Mesendoderm (in vitro differentiated cells): ENCODE results near the gene MYLK4.

Experiments
- DNase-seq: peaks from one replicate; pipeline ENCODE4 v3.0.0; 2013
- H2AK5ac ChIP-seq: 2 replicates; pipeline ENCODE4 v1.6.1; 2013; ENCODE audit warnings: low read length, inconsistent platforms
- H2BK120ac ChIP-seq: 2 replicates; pipeline ENCODE4 v1.6.1; 2013; ENCODE audit warnings: low read depth, mild to moderate bottlenecking, low read length, moderate library complexity, mixed read lengths
- H2BK15ac ChIP-seq: replicated peaks from 2 replicates; pipeline ENCODE4 v1.6.1; 2013; ENCODE audit warnings: low read depth, mild to moderate bottlenecking, moderate library complexity
- H2BK5ac ChIP-seq: 2 replicates; pipeline ENCODE4 v1.6.1; 2013; ENCODE audit warnings: low read length, inconsistent platforms
- H3K18ac ChIP-seq: 2 replicates; pipeline ENCODE4 v1.6.1; 2013; ENCODE audit warnings: mild to moderate bottlenecking, low read length, mixed read lengths
- H3K23ac ChIP-seq: one replicate; pipeline ENCODE4 v1.6.1; 2013; ENCODE audit warnings: low read length
- H3K27ac ChIP-seq: 2 replicates; pipeline ENCODE4 v1.5.1; 2013; ENCODE audit warnings: low read depth, mild to moderate bottlenecking, inconsistent platforms, low read length, moderate library complexity
- H3K27me3 ChIP-seq: 2 replicates; pipeline ENCODE4 v1.6.1; 2013; ENCODE audit warnings: low read length, control low read depth, mild to moderate bottlenecking, inconsistent platforms; ENCODE audit not compliant: insufficient read depth, poor library complexity
- H3K36me3 ChIP-seq: 2 replicates; pipeline ENCODE4 v1.6.1; 2013; ENCODE audit warnings: low read length, inconsistent platforms; ENCODE audit not compliant: control insufficient read depth, insufficient read depth
- H3K4ac ChIP-seq: one replicate; pipeline ENCODE4 v1.6.1; 2013; ENCODE audit warnings: low read depth, mild to moderate bottlenecking, low read length, moderate library complexity
- H3K4me1 ChIP-seq: 2 replicates; pipeline ENCODE4 v1.6.1; 2013; ENCODE audit warnings: low read depth, low read length, inconsistent platforms; ENCODE audit not compliant: control insufficient read depth
- H3K4me2 ChIP-seq: 2 replicates; pipeline ENCODE4 v1.6.1; 2013; ENCODE audit warnings: low read length
- H3K4me3 ChIP-seq: 2 replicates; pipeline ENCODE4 v1.5.1; 2013; ENCODE audit warnings: mild to moderate bottlenecking, low read length
- H3K56ac ChIP-seq: one replicate; pipeline ENCODE4 v1.6.1; 2013; ENCODE audit warnings: low read length
- H3K79me1 ChIP-seq: 2 replicates; pipeline ENCODE4 v1.6.1; 2013; ENCODE audit warnings: low read length, inconsistent platforms
- H3K79me2 ChIP-seq: 2 replicates; pipeline ENCODE4 v1.6.1; 2013; ENCODE audit warnings: mild to moderate bottlenecking, low read length; ENCODE audit not compliant: control insufficient read depth, insufficient read depth
- H3K9ac ChIP-seq: 2 replicates; pipeline ENCODE4 v1.6.1; 2013; ENCODE audit warnings: low read length, inconsistent platforms
- H4K5ac ChIP-seq: one replicate; pipeline ENCODE4 v1.6.1; 2013; ENCODE audit warnings: low read length
- H4K8ac ChIP-seq: one replicate; pipeline ENCODE4 v1.6.1; 2013; ENCODE audit warnings: low read depth, mild to moderate bottlenecking, control low read depth, low read length, moderate library complexity
- WGBS: extraction: QIAGEN DNeasy Blood & Tissue Kit; methylation state at CpG from one replicate; pipeline ENCODE4 v1.1.7; 2013; ENCODE audit warnings: low lambda C conversion rate, missing lambda C conversion rate; ENCODE audit not compliant: insufficient coverage; ENCODE audit errors: extremely low coverage; 5-methylcytosine and 5-hydroxymethylcytosine counted together

The MYLK4 gene

GRCh38 chr6:2733736-2734480 is 16.8 kb downstream of the MYLK4 start:
- H3K18ac ChIP-seq = no peak overlapping the region
- peak; percentile 46 for DNase-seq
- H3K56ac ChIP-seq = no peak overlapping the region
- no peak overlapping the region for H3K4me3 ChIP-seq
- H2BK5ac ChIP-seq = no peak overlapping the region
- no peak overlapping the region for H3K23ac ChIP-seq
- no peak overlapping the region for H3K4me2 ChIP-seq
- no peak overlapping the region for H3K27ac ChIP-seq
- H3K27me3 ChIP-seq = no peaks in the 10 kb centered on the region
- no peaks in the 10 kb centered on the region for H3K79me2 ChIP-seq
- H2AK5ac ChIP-seq = no peak overlapping the region
- no peaks in the 10 kb centered on the region for H3K79me1 ChIP-seq
- no peak overlapping the region for H2BK15ac ChIP-seq
- no peaks in the 10 kb centered on the region for H3K36me3 ChIP-seq
- WGBS = no CpG with 5 or more reads among the region's 22 CpGs
- H4K8ac ChIP-seq = no peak overlapping the region
- H3K4me1 ChIP-seq = peaks cover 3% of the 10 kb centered on the region
- H4K5ac ChIP-seq = no peak overlapping the region
- no peak overlapping the region for H3K4ac ChIP-seq
- H2BK120ac ChIP-seq = no peak overlapping the region
- no peak overlapping the region for H3K9ac ChIP-seq

GRCh38 chr6:2733324-2733723 is 17.4 kb downstream of the MYLK4 start:
- WGBS = no CpG with 5 or more reads among the region's 5 CpGs
- no peak overlapping the region for H4K5ac ChIP-seq
- no peaks in the 10 kb centered on the region for H3K27me3 ChIP-seq
- no peak overlapping the region for H3K27ac ChIP-seq
- no peak overlapping the region for H2BK120ac ChIP-seq
- H4K8ac ChIP-seq = no peak overlapping the region
- H2AK5ac ChIP-seq = no peak overlapping the region
- no peak overlapping the region for H3K4me2 ChIP-seq
- H3K36me3 ChIP-seq = no peaks in the 10 kb centered on the region
- H3K23ac ChIP-seq = no peak overlapping the region
- H2BK15ac ChIP-seq = no peak overlapping the region
- no peak for DNase-seq
- H3K4me3 ChIP-seq = no peak overlapping the region
- H3K4ac ChIP-seq = no peak overlapping the region
- no peaks in the 10 kb centered on the region for H3K79me1 ChIP-seq
- H3K4me1 ChIP-seq = peaks cover 3% of the 10 kb centered on the region
- no peak overlapping the region for H3K18ac ChIP-seq
- no peak overlapping the region for H3K9ac ChIP-seq
- no peak overlapping the region for H2BK5ac ChIP-seq
- H3K79me2 ChIP-seq = no peaks in the 10 kb centered on the region
- H3K56ac ChIP-seq = no peak overlapping the region

- no CpG with 5 or more reads among the region's 5 CpGs for WGBS
- H3K36me3 ChIP-seq = no peaks in the 10 kb centered on the region
- H3K27ac ChIP-seq = no peak overlapping the region
- H2AK5ac ChIP-seq = no peak overlapping the region
- peaks cover 3% of the 10 kb centered on the region for H3K4me1 ChIP-seq
- H3K56ac ChIP-seq = no peak overlapping the region
- no peak overlapping the region for H2BK5ac ChIP-seq
- no peak overlapping the region for H3K9ac ChIP-seq
- no peak overlapping the region for H3K4ac ChIP-seq
- no peak overlapping the region for H3K4me2 ChIP-seq
- no peak overlapping the region for H3K4me3 ChIP-seq
- H3K27me3 ChIP-seq = no peaks in the 10 kb centered on the region
- no peak overlapping the region for H4K5ac ChIP-seq
- no peak overlapping the region for H2BK120ac ChIP-seq
- no peak overlapping the region for H2BK15ac ChIP-seq
- no peak for DNase-seq
- H3K23ac ChIP-seq = no peak overlapping the region
- no peaks in the 10 kb centered on the region for H3K79me2 ChIP-seq
- H4K8ac ChIP-seq = no peak overlapping the region
- H3K79me1 ChIP-seq = no peaks in the 10 kb centered on the region
- no peak overlapping the region for H3K18ac ChIP-seq
Measured at GRCh38 chr6:2732503-2733089, 18.1 kb downstream of the MYLK4 start.

GRCh38 chr6:2731281-2731909 is 19.3 kb downstream of the MYLK4 start:
- Histone ChIP-seq H3K9ac (no peak overlapping the region), H3K18ac (no peak overlapping the region), H3K79me2 (no peaks in the 10 kb centered on the region), H2AK5ac (no peak overlapping the region), H3K79me1 (no peaks in the 10 kb centered on the region), H3K27ac (no peak overlapping the region), H3K4me2 (no peak overlapping the region), H2BK120ac (no peak overlapping the region), H3K4ac (no peak overlapping the region), H3K4me3 (no peak overlapping the region), H4K5ac (no peak overlapping the region), H3K36me3 (no peaks in the 10 kb centered on the region), H2BK5ac (no peak overlapping the region), H3K56ac (no peak overlapping the region), H3K4me1 (peaks cover 3% of the 10 kb centered on the region), H2BK15ac (no peak overlapping the region), H4K8ac (no peak overlapping the region), H3K23ac (no peak overlapping the region), H3K27me3 (no peaks in the 10 kb centered on the region)
- DNase-seq = peak; percentile 54
- WGBS = no CpG with 5 or more reads among the region's 5 CpGs

- H3K4me3 ChIP-seq = no peak overlapping the region
- H2AK5ac ChIP-seq = no peak overlapping the region
- H3K79me2 ChIP-seq = no peaks in the 10 kb centered on the region
- H2BK5ac ChIP-seq = no peak overlapping the region
- WGBS = no CpG with 5 or more reads among the region's 9 CpGs
- peaks cover 3% of the 10 kb centered on the region for H3K4me1 ChIP-seq
- H2BK15ac ChIP-seq = no peak overlapping the region
- no peak overlapping the region for H3K18ac ChIP-seq
- no peak overlapping the region for H3K56ac ChIP-seq
- H4K5ac ChIP-seq = no peak overlapping the region
- no peak overlapping the region for H3K27ac ChIP-seq
- H3K27me3 ChIP-seq = no peaks in the 10 kb centered on the region
- no peak overlapping the region for H3K9ac ChIP-seq
- H3K4me2 ChIP-seq = no peak overlapping the region
- no peak overlapping the region for H3K4ac ChIP-seq
- no peak overlapping the region for H4K8ac ChIP-seq
- H3K23ac ChIP-seq = no peak overlapping the region
- H2BK120ac ChIP-seq = no peak overlapping the region
- DNase-seq = no peak
- no peaks in the 10 kb centered on the region for H3K79me1 ChIP-seq
- no peaks in the 10 kb centered on the region for H3K36me3 ChIP-seq
Measured at GRCh38 chr6:2730353-2731107, 20.2 kb downstream of the MYLK4 start.
